Adipocyte (in vitro differentiated cells): ENCODE measurements around the gene PARP11.

Source experiments
- DNase-seq: peaks from one replicate; pipeline ENCODE4 v3.0.0-alpha.2; 2015; ENCODE audit warnings: low read depth
- H3K27me3 ChIP-seq: replicated peaks from 2 replicates; pipeline ENCODE4 v1.7.0; 2013; ENCODE audit warnings: mild to moderate bottlenecking, low read length, moderate library complexity; ENCODE audit not compliant: control insufficient read depth, insufficient read depth
- H3K36me3 ChIP-seq: 2 replicates; pipeline ENCODE4 v1.7.0; 2013; ENCODE audit warnings: low read length, mild to moderate bottlenecking, moderate library complexity; ENCODE audit not compliant: control insufficient read depth, insufficient read depth, severe bottlenecking
- H3K4me1 ChIP-seq: 2 replicates; pipeline ENCODE4 v1.7.0; 2013; ENCODE audit warnings: mild to moderate bottlenecking, low read length, moderate library complexity; ENCODE audit not compliant: control insufficient read depth, insufficient read depth
- H3K4me3 ChIP-seq: 2 replicates; pipeline ENCODE4 v1.7.0; 2013; ENCODE audit warnings: mild to moderate bottlenecking, low read length, moderate library complexity
- H3K9ac ChIP-seq: 2 replicates; pipeline ENCODE4 v1.7.0; 2013; ENCODE audit warnings: mild to moderate bottlenecking, low read length, moderate library complexity
- H3K9me3 ChIP-seq: 2 replicates; pipeline ENCODE4 v1.7.0; 2013; ENCODE audit warnings: mild to moderate bottlenecking, low read length, moderate library complexity; ENCODE audit not compliant: control insufficient read depth

The PARP11 gene

GRCh38 chr12:3820122-3820521, 53.1 kb downstream of the PARP11 start:
- Histone ChIP-seq H3K27me3 (no peaks in the 10 kb centered on the region), H3K9ac (no peak overlapping the region), H3K4me3 (no peak overlapping the region), H3K4me1 (no peaks in the 10 kb centered on the region), H3K36me3 (peaks cover 6% of the 10 kb centered on the region), H3K9me3 (no peaks in the 10 kb centered on the region)
- DNase-seq, result no peak

DNA sequence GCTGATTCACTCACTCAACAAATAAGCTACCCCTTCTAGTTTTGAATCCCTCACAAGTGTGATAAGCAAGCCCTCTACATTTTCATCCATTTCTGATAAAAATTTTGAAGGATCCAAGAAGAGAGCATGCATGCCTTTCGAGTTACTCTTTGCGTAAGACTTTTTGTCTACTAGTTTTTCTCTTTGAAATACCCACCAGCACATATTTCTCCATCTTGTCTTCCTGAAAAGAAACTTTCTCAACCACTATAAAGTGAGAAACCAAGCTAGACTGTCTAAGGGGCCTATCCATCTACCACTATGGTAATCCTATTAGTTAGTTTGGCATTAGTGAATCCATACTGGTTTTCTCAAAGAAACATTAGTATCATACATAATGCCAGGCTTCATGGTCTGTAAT, 56.9 kb downstream of the PARP11 start:
- H3K4me3 ChIP-seq, result no peak overlapping the region
- no peaks in the 10 kb centered on the region for H3K36me3 ChIP-seq
- H3K9ac ChIP-seq, result no peak overlapping the region
- H3K9me3 ChIP-seq, result no peaks in the 10 kb centered on the region
- H3K27me3 ChIP-seq, result no peaks in the 10 kb centered on the region
- no peak for DNase-seq
- no peaks in the 10 kb centered on the region for H3K4me1 ChIP-seq

DNA sequence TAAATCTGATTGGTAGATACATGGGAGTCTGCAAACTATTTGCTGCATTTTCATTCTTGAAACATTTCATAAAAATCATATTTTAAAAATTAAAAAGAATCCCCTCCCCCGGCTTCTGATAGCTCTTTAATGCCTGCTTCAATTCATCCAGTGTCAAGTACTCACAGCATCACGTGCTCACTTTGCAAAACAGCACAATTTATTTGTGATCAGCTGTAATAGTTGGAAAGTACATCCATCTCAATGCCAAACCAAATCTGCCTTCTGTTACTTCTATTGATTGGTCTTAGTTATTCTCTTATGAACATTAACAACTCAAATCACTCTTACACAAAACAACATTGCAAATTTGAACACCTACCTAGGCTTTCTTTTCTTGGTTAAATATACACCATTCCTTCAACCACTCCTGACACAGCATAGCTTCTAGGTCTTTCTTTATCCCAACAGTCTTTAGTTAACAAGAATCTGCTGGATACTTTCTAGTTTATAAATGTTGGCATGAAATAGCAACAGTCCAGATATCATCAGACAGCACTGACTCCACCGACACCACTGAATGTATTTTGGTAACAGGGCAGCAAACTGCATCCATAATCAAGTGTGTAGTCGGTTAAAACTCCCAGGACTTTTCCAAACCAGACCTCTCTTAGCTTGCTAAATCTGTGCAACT, 58.0 kb downstream of the PARP11 start:
- H3K27me3 ChIP-seq, result no peaks in the 10 kb centered on the region
- H3K9me3 ChIP-seq, result no peaks in the 10 kb centered on the region
- no peak overlapping the region for H3K4me3 ChIP-seq
- H3K9ac ChIP-seq, result no peak overlapping the region
- no peak for DNase-seq
- H3K4me1 ChIP-seq, result no peaks in the 10 kb centered on the region
- no peaks in the 10 kb centered on the region for H3K36me3 ChIP-seq

DNA sequence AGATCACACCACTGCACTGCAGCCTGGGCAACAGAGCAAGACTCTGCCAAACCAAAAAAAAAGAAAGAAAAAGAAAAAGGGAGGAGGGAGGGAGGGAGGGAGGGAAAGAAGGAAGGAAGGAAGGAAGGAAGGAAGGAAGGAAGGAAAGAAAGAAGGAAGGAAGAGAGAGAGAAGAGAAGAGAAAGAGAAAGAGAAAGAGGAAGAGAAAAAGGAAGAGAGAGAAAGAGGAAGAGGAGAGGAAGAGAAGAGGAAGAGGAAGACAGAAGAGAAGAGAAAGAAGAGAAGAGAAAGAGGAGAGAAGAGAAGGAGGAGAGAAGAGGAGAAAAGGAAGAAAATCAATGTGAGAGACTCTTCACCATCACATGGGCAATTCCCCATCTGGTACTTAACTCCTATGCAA, 62.7 kb downstream of the PARP11 start:
- Histone ChIP-seq H3K4me1 (peaks cover under 1% of the 10 kb centered on the region), H3K4me3 (no peak overlapping the region), H3K9me3 (no peaks in the 10 kb centered on the region), H3K9ac (no peak overlapping the region), H3K27me3 (no peaks in the 10 kb centered on the region), H3K36me3 (no peaks in the 10 kb centered on the region)
- no peak for DNase-seq

GRCh38 chr12:3810016-3810370, 63.2 kb downstream of the PARP11 start:
- no peak for DNase-seq
- H3K36me3 ChIP-seq, result no peaks in the 10 kb centered on the region
- H3K9me3 ChIP-seq, result no peaks in the 10 kb centered on the region

DNA sequence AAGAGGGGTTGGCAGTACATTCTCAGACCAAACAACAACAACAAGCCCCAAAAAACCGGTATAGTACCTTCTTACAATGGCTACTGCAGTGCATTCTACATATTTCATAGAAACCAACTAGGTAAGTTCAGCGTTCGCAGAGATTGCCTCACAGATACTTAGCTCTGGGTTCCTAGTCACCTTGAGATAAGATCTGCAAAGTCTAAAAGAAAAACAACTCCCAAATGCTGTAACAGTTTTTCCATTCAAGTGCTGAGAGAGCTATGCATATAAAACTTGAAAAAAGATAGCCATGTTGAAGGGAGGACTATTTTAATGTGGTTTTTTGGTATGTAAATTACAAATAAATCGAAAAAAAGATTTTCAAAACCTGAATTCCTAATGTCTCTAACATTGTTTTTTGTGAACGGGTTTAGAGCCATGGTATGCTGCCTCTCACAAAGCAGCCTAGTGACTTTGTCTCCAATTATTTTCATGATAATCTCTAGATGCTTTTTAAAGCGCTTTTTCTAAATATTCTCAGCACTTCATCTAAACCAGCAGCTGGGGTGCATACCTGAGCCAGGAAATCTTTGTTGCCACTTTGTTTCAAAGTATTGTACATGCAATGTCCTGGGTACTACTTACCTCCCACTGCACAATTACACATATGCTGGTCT, 63.7 kb downstream of the PARP11 start:
- H3K9ac ChIP-seq, result no peak overlapping the region
- no peak overlapping the region for H3K4me3 ChIP-seq
- no peaks in the 10 kb centered on the region for H3K27me3 ChIP-seq
- H3K4me1 ChIP-seq, result peaks cover 6% of the 10 kb centered on the region
- no peaks in the 10 kb centered on the region for H3K36me3 ChIP-seq
- no peaks in the 10 kb centered on the region for H3K9me3 ChIP-seq
- DNase-seq, result no peak

More at GRCh38 chr12:3810016-3810370, 63.2 kb downstream of the PARP11 start:
- Histone ChIP-seq H3K27me3 (no peaks in the 10 kb centered on the region), H3K9ac (no peak overlapping the region), H3K4me1 (peaks cover 3% of the 10 kb centered on the region), H3K4me3 (no peak overlapping the region)

DNA sequence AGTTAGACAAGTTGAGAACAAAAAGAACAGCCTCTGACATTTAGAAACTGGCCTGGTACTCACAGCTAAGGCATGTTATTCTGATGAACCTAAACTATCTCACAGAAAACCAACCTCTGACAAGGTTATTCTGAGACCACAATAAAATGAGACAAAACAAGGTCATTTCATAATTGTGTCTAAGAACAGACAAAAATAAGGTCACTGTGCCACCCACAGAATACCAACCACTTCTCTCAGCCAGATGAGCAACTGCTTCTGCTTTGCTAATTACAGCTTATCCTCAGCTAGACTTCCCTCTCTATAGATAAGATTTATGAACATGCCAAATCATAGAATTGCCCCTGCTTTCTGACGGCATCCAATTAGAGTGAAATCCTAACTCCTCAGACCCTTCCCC, 68.1 kb downstream of the PARP11 start:
- H3K9me3 ChIP-seq, result no peaks in the 10 kb centered on the region
- DNase-seq, result no peak
- no peak overlapping the region for H3K4me3 ChIP-seq
- no peak overlapping the region for H3K9ac ChIP-seq
- H3K27me3 ChIP-seq, result no peaks in the 10 kb centered on the region
- peaks cover 13% of the 10 kb centered on the region for H3K4me1 ChIP-seq
- H3K36me3 ChIP-seq, result no peaks in the 10 kb centered on the region

- Histone ChIP-seq H3K36me3 (no peaks in the 10 kb centered on the region), H3K9ac (no peak overlapping the region), H3K27me3 (no peaks in the 10 kb centered on the region), H3K4me3 (no peak overlapping the region), H3K9me3 (no peaks in the 10 kb centered on the region), H3K4me1 (peaks cover 13% of the 10 kb centered on the region)
- DNase-seq, result peak; percentile 83
Observed at GRCh38 chr12:3803865-3804472, 69.2 kb downstream of the PARP11 start.

DNA sequence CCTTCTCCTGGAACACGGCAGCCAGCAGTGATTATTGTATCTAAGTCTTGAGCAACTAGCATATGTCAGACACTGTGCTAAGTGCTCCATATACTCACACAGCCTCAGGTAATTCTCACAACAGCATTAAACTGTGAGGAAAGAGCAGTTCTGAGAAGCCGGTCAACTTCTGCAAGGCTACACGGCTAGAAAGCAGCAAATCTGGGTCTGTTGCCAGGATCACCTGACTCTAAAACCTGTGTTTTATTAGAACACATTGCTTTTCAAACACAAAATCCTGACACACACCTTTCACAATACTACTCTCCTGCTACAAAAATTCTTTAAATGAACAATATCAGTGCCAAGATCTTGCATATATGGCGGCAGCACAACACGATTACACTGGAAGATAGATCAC, 70.5 kb downstream of the PARP11 start:
- Histone ChIP-seq H3K27me3 (no peaks in the 10 kb centered on the region), H3K4me3 (no peak overlapping the region), H3K9ac (no peak overlapping the region), H3K36me3 (no peaks in the 10 kb centered on the region), H3K4me1 (peaks cover 13% of the 10 kb centered on the region), H3K9me3 (no peaks in the 10 kb centered on the region)
- no peak for DNase-seq

GRCh38 chr12:3797531-3798048, 75.6 kb downstream of the PARP11 start:
- Histone ChIP-seq H3K9ac (no peak overlapping the region), H3K27me3 (no peaks in the 10 kb centered on the region), H3K9me3 (no peaks in the 10 kb centered on the region), H3K4me1 (peaks cover 3% of the 10 kb centered on the region), H3K36me3 (no peaks in the 10 kb centered on the region), H3K4me3 (no peak overlapping the region)
- no peak for DNase-seq

- H3K9ac ChIP-seq, result no peak overlapping the region
- H3K4me1 ChIP-seq, result no peaks in the 10 kb centered on the region
- DNase-seq, result no peak
- no peak overlapping the region for H3K4me3 ChIP-seq
- H3K9me3 ChIP-seq, result no peaks in the 10 kb centered on the region
- no peaks in the 10 kb centered on the region for H3K36me3 ChIP-seq
- no peaks in the 10 kb centered on the region for H3K27me3 ChIP-seq
Observed at GRCh38 chr12:3795492-3796133, 77.6 kb downstream of the PARP11 start.
